ENCODE measurements around the gene TSPAN18.

- no peak for TF ChIP-seq CTCF (IDR thresholded peaks at IDR 0.05)
- no peak for TF ChIP-seq POLR2A (IDR thresholded peaks at IDR 0.05)
Measured at GRCh38 chr11:44681698-44682097, 45.1 kb upstream of the TSPAN18 start.
